ENCODE data around the gene LIPK.

- TF ChIP-seq CTCF (conservative IDR thresholded peaks at IDR 0.05; ENCODE audit: low read depth, low read length) (no peak), EZH2 (IDR thresholded peaks at IDR 0.05; ENCODE audit: low read length, unreplicated experiment) (no peak), EZH2phosphoT487 (IDR thresholded peaks at IDR 0.05; ENCODE audit: borderline replicate concordance, low read length) (no peak)
Measured at GRCh38 chr10:88755753-88756152, 49.7 kb downstream of the LIPK start.
